Panc1 (cell line): ENCODE measurements around the gene ITGA3. TPM values are rescaled to one million over a fixed set of nuclear protein-coding genes. Genes with fewer than 3 reads are reported as not detected.

ENCODE experiments used
- ATAC-seq: fragments of 200-7000 bp; cut with Tn5 transposase; 2 replicates; pipeline ENCODE4 v1.9.1; 2020; ENCODE audit warnings: mild to moderate bottlenecking, moderate library complexity
- BruUV-seq: library from RNA; stranded (reverse); fragments of 400-500 nt; replicated peaks from 2 replicates; lab custom pipeline; 2021; lab: Mats Ljungman, UMichigan
- CTCF ChIA-PET: fragments of 300-600 bp; sonication (Branson Sonifier 250); formaldehyde crosslinking; loops from one replicate; lab custom pipeline; 2022; ENCODE audit warnings: antibody characterized with exemption; lab: Charles Lee
- POLR2A ChIA-PET: fragments of 300-600 bp; sonication (Branson Sonifier 250); formaldehyde crosslinking; loops from one replicate; lab custom pipeline; 2022; ENCODE audit warnings: antibody characterized with exemption; lab: Charles Lee
- DNase-seq: peaks from one replicate; pipeline ENCODE4 v3.0.0-alpha.2; 2010; ENCODE audit warnings: low read depth, low spot score
- H3K27ac ChIP-seq: 2 replicates; pipeline ENCODE4 v1.5.1; 2011; ENCODE audit warnings: mild to moderate bottlenecking, low read length, inconsistent platforms
- H3K27me3 ChIP-seq: fragments of 200-500 bp; sonication (Bioruptor generic); 2 replicates; pipeline ENCODE4 v1.6.0; 2014; ENCODE audit warnings: low read length, inconsistent platforms; ENCODE audit not compliant: control insufficient read depth, insufficient read depth
- H3K36me3 ChIP-seq: fragments of 200-500 bp; sonication (Bioruptor generic); 2 replicates; pipeline ENCODE4 v1.5.1; 2014; ENCODE audit warnings: inconsistent platforms, mild to moderate bottlenecking, low read length, moderate library complexity; ENCODE audit not compliant: control insufficient read depth, insufficient read depth
- H3K4me1 ChIP-seq: 2 replicates; pipeline ENCODE4 v1.5.1; 2011; ENCODE audit warnings: inconsistent platforms, mild to moderate bottlenecking, low read length, moderate library complexity; ENCODE audit not compliant: control insufficient read depth, insufficient read depth
- H3K4me3 ChIP-seq, 2 experiments: 2 replicates each; pipeline ENCODE4 v1.5.1; 2011 to 2012; ENCODE audit warnings: low read depth in 2 of 2, low read length in 2 of 2, mild to moderate bottlenecking in 2 of 2, inconsistent platforms in 1 of 2, moderate library complexity in 1 of 2
- H3K9me3 ChIP-seq: fragments of 200-500 bp; sonication (Bioruptor generic); 2 replicates; pipeline ENCODE4 v1.5.1; 2014; ENCODE audit warnings: low read depth, mild to moderate bottlenecking, inconsistent platforms, low read length, moderate library complexity; ENCODE audit not compliant: control insufficient read depth, insufficient read depth
- CTCF ChIP-seq: fragments of 450-650 bp; IDR thresholded peaks from 2 replicates; pipeline ENCODE4 v1.5.1; 2017; ENCODE audit warnings: mild to moderate bottlenecking
- POLR2AphosphoS5 ChIP-seq: IDR thresholded peaks from 2 replicates; pipeline ENCODE4 v1.6.1; 2012; ENCODE audit warnings: mild to moderate bottlenecking, low read depth, low read length, moderate library complexity
- SIN3A ChIP-seq: IDR thresholded peaks from 2 replicates; pipeline ENCODE4 v1.6.1; 2012; ENCODE audit warnings: low read depth, mild to moderate bottlenecking, low read length, moderate library complexity, borderline replicate concordance; ENCODE audit not compliant: insufficient read depth
- TCF7L2 ChIP-seq: IDR thresholded peaks from 2 replicates; pipeline ENCODE4 v1.6.1; 2011; ENCODE audit warnings: mild to moderate bottlenecking, low read depth, low read length, inconsistent platforms
- in situ Hi-C: cut with HindIII; loops from 2 replicates; pipeline ENCODE4 v1.10.0; 2016; ENCODE audit warnings: low sequenced_read_pairs, low pct_unique_long_range_greater_than_20kb
- intact Hi-C: fragments of 100-400 bp; cut with micrococcal nuclease; formaldehyde crosslinking; loops from one replicate; pipeline ENCODE4 v1.10.0; 2022; ENCODE audit not compliant: unreplicated experiment
- total RNA-seq: library from RNA; stranded (reverse); gene quantifications from one replicate; pipeline ENCODE4 v1.2.1, GENCODE V29; 2021; ENCODE audit not compliant: unreplicated experiment
- TF ChIP-seq, protein P1 (sequence below), 2 experiments: IDR thresholded peaks; 2 replicates each; pipeline ENCODE4 v1.6.1; 2011 to 2012; ENCODE audit warnings: low read depth in 2 of 2, control low read depth in 1 of 2, low read length in 1 of 2, mild to moderate bottlenecking in 1 of 2, moderate library complexity in 1 of 2; ENCODE audit not compliant: insufficient read depth in 1 of 2

The ITGA3 gene
- total RNA-seq, 1 experiment from 2014 or later: 439 TPM

GRCh38 chr17:50108556-50108955 lies 52.6 kb downstream of the ITGA3 start:
- ChIA-PET POLR2A (no interaction called here), CTCF (interaction anchor here (1.1 kb wide), 1 partner anchor 14 kb away, joined by 3 read pairs; no protein-coding TSS in a partner anchor)
- H3K9me3 ChIP-seq: no peaks in the 10 kb centered on the region
- H3K27ac ChIP-seq: no peak overlapping the region
- H3K4me3 ChIP-seq: no peak overlapping the region
- TF ChIP-seq TCF7L2: no peak
- TF ChIP-seq, protein P1, sequence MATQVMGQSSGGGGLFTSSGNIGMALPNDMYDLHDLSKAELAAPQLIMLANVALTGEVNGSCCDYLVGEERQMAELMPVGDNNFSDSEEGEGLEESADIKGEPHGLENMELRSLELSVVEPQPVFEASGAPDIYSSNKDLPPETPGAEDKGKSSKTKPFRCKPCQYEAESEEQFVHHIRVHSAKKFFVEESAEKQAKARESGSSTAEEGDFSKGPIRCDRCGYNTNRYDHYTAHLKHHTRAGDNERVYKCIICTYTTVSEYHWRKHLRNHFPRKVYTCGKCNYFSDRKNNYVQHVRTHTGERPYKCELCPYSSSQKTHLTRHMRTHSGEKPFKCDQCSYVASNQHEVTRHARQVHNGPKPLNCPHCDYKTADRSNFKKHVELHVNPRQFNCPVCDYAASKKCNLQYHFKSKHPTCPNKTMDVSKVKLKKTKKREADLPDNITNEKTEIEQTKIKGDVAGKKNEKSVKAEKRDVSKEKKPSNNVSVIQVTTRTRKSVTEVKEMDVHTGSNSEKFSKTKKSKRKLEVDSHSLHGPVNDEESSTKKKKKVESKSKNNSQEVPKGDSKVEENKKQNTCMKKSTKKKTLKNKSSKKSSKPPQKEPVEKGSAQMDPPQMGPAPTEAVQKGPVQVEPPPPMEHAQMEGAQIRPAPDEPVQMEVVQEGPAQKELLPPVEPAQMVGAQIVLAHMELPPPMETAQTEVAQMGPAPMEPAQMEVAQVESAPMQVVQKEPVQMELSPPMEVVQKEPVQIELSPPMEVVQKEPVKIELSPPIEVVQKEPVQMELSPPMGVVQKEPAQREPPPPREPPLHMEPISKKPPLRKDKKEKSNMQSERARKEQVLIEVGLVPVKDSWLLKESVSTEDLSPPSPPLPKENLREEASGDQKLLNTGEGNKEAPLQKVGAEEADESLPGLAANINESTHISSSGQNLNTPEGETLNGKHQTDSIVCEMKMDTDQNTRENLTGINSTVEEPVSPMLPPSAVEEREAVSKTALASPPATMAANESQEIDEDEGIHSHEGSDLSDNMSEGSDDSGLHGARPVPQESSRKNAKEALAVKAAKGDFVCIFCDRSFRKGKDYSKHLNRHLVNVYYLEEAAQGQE (IDR thresholded peaks at IDR 0.05; ENCODE audit: insufficient read depth in 1 of 2, low read depth in 2 of 2, low read length in 1 of 2): no peak
- no peak for TF ChIP-seq POLR2AphosphoS5
- TF ChIP-seq CTCF: no peak
- no peak for TF ChIP-seq SIN3A
- in situ Hi-C loops (no loop called here), intact Hi-C loops (no loop called here)
- no peak for DNase-seq
- no peaks in the 10 kb centered on the region for H3K27me3 ChIP-seq
- ATAC-seq: no peak
- no peaks in the 10 kb centered on the region for H3K36me3 ChIP-seq
- H3K4me1 ChIP-seq: peaks cover 15% of the 10 kb centered on the region
- no TSS peak for BruUV-seq

DNA sequence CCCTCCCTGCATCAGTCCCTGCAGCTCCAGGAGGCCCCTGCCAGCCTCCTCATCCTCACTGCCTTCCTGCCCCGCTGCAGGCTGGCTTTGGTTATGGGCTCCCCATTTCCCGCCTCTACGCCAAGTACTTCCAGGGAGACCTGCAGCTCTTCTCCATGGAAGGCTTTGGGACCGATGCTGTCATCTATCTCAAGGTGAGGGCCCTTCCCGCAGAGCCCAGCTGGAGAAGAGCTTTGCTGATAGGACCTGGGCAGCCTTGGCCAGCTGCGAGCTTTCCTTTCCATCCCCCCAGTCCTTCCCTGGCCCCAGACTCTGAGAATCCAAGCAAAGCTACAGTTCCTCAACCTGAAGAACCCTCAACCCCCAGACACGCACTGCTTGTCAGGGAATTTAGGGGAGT lies 53.3 kb downstream of the ITGA3 start:
- intact Hi-C loops (no loop called here), in situ Hi-C loops (no loop called here)
- H3K36me3 ChIP-seq: no peaks in the 10 kb centered on the region
- TF ChIP-seq, protein P1 (IDR thresholded peaks at IDR 0.05; ENCODE audit: insufficient read depth in 1 of 2, low read depth in 2 of 2, low read length in 1 of 2): no peak
- TF ChIP-seq CTCF (no peak), TCF7L2 (no peak), SIN3A (no peak), POLR2AphosphoS5 (no peak)
- ChIA-PET POLR2A (no interaction called here), CTCF (interaction anchor here (1.1 kb wide), 1 partner anchor 15 kb away, joined by 3 read pairs; no protein-coding TSS in a partner anchor)
- H3K27ac ChIP-seq: no peak overlapping the region
- no peaks in the 10 kb centered on the region for H3K9me3 ChIP-seq
- no peaks in the 10 kb centered on the region for H3K27me3 ChIP-seq
- no TSS peak for BruUV-seq
- DNase-seq (no peak), ATAC-seq (no peak)
- peaks cover 15% of the 10 kb centered on the region for H3K4me1 ChIP-seq
- H3K4me3 ChIP-seq: no peak overlapping the region
